H9 (cell line): ENCODE measurements around the gene COMMD9. TPM values are rescaled to one million over a fixed set of nuclear protein-coding genes. Genes with fewer than 3 reads are reported as not detected.

Source experiments
- DNase-seq: peaks from one replicate; pipeline ENCODE4 v3.0.0-alpha.2; 2017
- H2AFZ ChIP-seq: one replicate; pipeline ENCODE4 v1.6.1; 2013; ENCODE audit warnings: mild to moderate bottlenecking, low read length, control low read depth, moderate library complexity
- H2AK5ac ChIP-seq: 2 replicates; pipeline ENCODE4 v1.6.1; 2013; ENCODE audit warnings: low read length, control low read depth, mixed read lengths; ENCODE audit not compliant: insufficient read length
- H2BK120ac ChIP-seq: one replicate; pipeline ENCODE4 v1.6.1; 2013; ENCODE audit warnings: low read depth, mild to moderate bottlenecking, low read length, control low read depth, inconsistent platforms; ENCODE audit not compliant: poor library complexity, severe bottlenecking
- H2BK12ac ChIP-seq: 2 replicates; pipeline ENCODE4 v1.6.1; 2013; ENCODE audit warnings: low read length, control low read depth, mixed read lengths, low read depth; ENCODE audit not compliant: insufficient read length
- H2BK15ac ChIP-seq: 2 replicates; pipeline ENCODE4 v1.6.1; 2013; ENCODE audit warnings: low read depth, low read length, control low read depth
- H2BK20ac ChIP-seq: one replicate; pipeline ENCODE4 v1.6.1; 2013; ENCODE audit warnings: low read depth, mild to moderate bottlenecking, low read length, control low read depth, inconsistent platforms; ENCODE audit not compliant: poor library complexity, severe bottlenecking
- H2BK5ac ChIP-seq: 2 replicates; pipeline ENCODE4 v1.6.1; 2013; ENCODE audit warnings: low read length, control low read depth, mixed read lengths; ENCODE audit not compliant: insufficient read length
- H3K14ac ChIP-seq: 2 replicates; pipeline ENCODE4 v1.6.1; 2013; ENCODE audit warnings: low read length, control low read depth; ENCODE audit not compliant: insufficient read depth
- H3K18ac ChIP-seq: 2 replicates; pipeline ENCODE4 v1.6.1; 2013; ENCODE audit warnings: low read depth, mild to moderate bottlenecking, mixed read lengths, low read length, control low read depth; ENCODE audit not compliant: insufficient read length
- H3K23ac ChIP-seq: 2 replicates; pipeline ENCODE4 v1.6.1; 2013; ENCODE audit warnings: low read length, control low read depth, mixed read lengths, low read depth; ENCODE audit not compliant: insufficient read length
- H3K23me2 ChIP-seq: 2 replicates; pipeline ENCODE4 v1.6.1; 2013; ENCODE audit warnings: low read depth, mild to moderate bottlenecking, mixed read lengths, low read length, control low read depth; ENCODE audit not compliant: insufficient read length, poor library complexity, severe bottlenecking
- H3K27ac ChIP-seq: 2 replicates; pipeline ENCODE4 v1.5.1; 2013; ENCODE audit warnings: low read length, control low read depth, mixed read lengths, low read depth; ENCODE audit not compliant: insufficient read length
- H3K27me3 ChIP-seq: 2 replicates; pipeline ENCODE4 v1.6.1; 2013; ENCODE audit warnings: low read length, control low read depth, inconsistent platforms; ENCODE audit not compliant: insufficient read depth
- H3K4ac ChIP-seq: 2 replicates; pipeline ENCODE4 v1.6.1; 2013; ENCODE audit warnings: low read depth, mild to moderate bottlenecking, control low read depth, inconsistent platforms, low read length, moderate library complexity
- H3K4me1 ChIP-seq: 2 replicates; pipeline ENCODE4 v1.6.1; 2013; ENCODE audit warnings: low read length, control low read depth, inconsistent platforms; ENCODE audit not compliant: insufficient read depth
- H3K4me2 ChIP-seq: 2 replicates; pipeline ENCODE4 v1.6.1; 2013; ENCODE audit warnings: low read length, control low read depth, mixed read lengths; ENCODE audit not compliant: insufficient read length, insufficient read depth
- H3K56ac ChIP-seq: 2 replicates; pipeline ENCODE4 v1.6.1; 2013; ENCODE audit warnings: low read depth, mild to moderate bottlenecking, mixed read lengths, low read length, control low read depth; ENCODE audit not compliant: insufficient read length
- H3K79me1 ChIP-seq: 2 replicates; pipeline ENCODE4 v1.6.1; 2013; ENCODE audit warnings: low read depth, mild to moderate bottlenecking, moderate library complexity, low read length, control low read depth, inconsistent platforms; ENCODE audit not compliant: insufficient read depth, poor library complexity, severe bottlenecking
- H3K79me2 ChIP-seq: 2 replicates; pipeline ENCODE4 v1.6.1; 2013; ENCODE audit warnings: low read length, control low read depth, inconsistent platforms; ENCODE audit not compliant: insufficient read depth
- H3K9ac ChIP-seq: 2 replicates; pipeline ENCODE4 v1.6.1; 2013; ENCODE audit warnings: low read length, control low read depth, mixed read lengths; ENCODE audit not compliant: insufficient read length; ENCODE audit errors: extremely low read depth
- H3K9me3 ChIP-seq: one replicate; pipeline ENCODE4 v1.6.1; 2013; ENCODE audit warnings: low read depth, low read length, inconsistent platforms; ENCODE audit not compliant: control insufficient read depth
- H3T11ph ChIP-seq: one replicate; pipeline ENCODE4 v1.6.1; 2013; ENCODE audit warnings: mild to moderate bottlenecking, low read length, control low read depth, inconsistent platforms
- H4K20me1 ChIP-seq: one replicate; pipeline ENCODE4 v1.6.1; 2013; ENCODE audit not compliant: control insufficient read depth, insufficient read length, insufficient read depth
- H4K5ac ChIP-seq: 2 replicates; pipeline ENCODE4 v1.6.1; 2013; ENCODE audit warnings: low read depth, mild to moderate bottlenecking, mixed read lengths, low read length, control low read depth; ENCODE audit not compliant: insufficient read length
- H4K8ac ChIP-seq: replicated peaks from 2 replicates; pipeline ENCODE4 v1.6.1; 2013; ENCODE audit warnings: low read length, control low read depth, mixed read lengths, low read depth; ENCODE audit not compliant: insufficient read length
- H4K91ac ChIP-seq: 2 replicates; pipeline ENCODE4 v1.6.1; 2013; ENCODE audit warnings: low read depth, mild to moderate bottlenecking, moderate library complexity, mixed read lengths, low read length, control low read depth; ENCODE audit not compliant: insufficient read length
- H3K27ac Mint-ChIP-seq, 3 experiments: 2 replicates in 2 of 3; 3 replicates in 1 of 3; pipeline ENCODE4 v1.8.0; 2020 to 2021; ENCODE audit warnings: mixed read lengths in 3 of 3, mild to moderate bottlenecking in 1 of 3, moderate library complexity in 1 of 3
- H3K27me3 Mint-ChIP-seq: 2 replicates; pipeline ENCODE4 v1.8.0; 2021; ENCODE audit warnings: low read depth, mild to moderate bottlenecking, moderate library complexity, mixed read lengths
- H3K36me3 Mint-ChIP-seq, 3 experiments: 2 replicates in 2 of 3; 3 replicates in 1 of 3; pipeline ENCODE4 v1.8.0; 2020 to 2021; ENCODE audit warnings: low read depth in 3 of 3, mixed read lengths in 3 of 3; ENCODE audit not compliant: insufficient read depth in 1 of 3
- H3K4me1 Mint-ChIP-seq, 2 experiments: 2 replicates each; pipeline ENCODE4 v1.8.0; 2020; ENCODE audit warnings: mixed read lengths in 2 of 2
- H3K4me3 Mint-ChIP-seq, 2 experiments: 2 replicates in 1 of 2; 3 replicates in 1 of 2; pipeline ENCODE4 v1.8.0; 2020 to 2021; ENCODE audit warnings: mild to moderate bottlenecking in 2 of 2, mixed read lengths in 2 of 2, moderate library complexity in 1 of 2
- H3K9me3 Mint-ChIP-seq, 2 experiments: 2 replicates in 1 of 2; 3 replicates in 1 of 2; pipeline ENCODE4 v1.8.0; 2020; ENCODE audit warnings: mild to moderate bottlenecking in 2 of 2, mixed read lengths in 2 of 2, moderate library complexity in 1 of 2
- WGBS: extraction: QIAGEN DNeasy Blood & Tissue Kit; methylation state at CpG from one replicate; pipeline ENCODE4 v1.1.7; 2013; ENCODE audit warnings: missing lambda C conversion rate, low lambda C conversion rate, mixed read lengths; ENCODE audit not compliant: insufficient read length; ENCODE audit errors: extremely low coverage; 5-methylcytosine and 5-hydroxymethylcytosine counted together
- total RNA-seq: library from RNA; stranded (reverse); gene quantifications from 2 replicates; pipeline ENCODE4 v1.2.1, GENCODE V29; 2021
- TF ChIP-seq, protein P1 (sequence below): fragments of 200-600 bp; sonication (generic); conservative IDR thresholded peaks from 3 replicates; pipeline ENCODE4 v1.8.0; 2021; ENCODE audit warnings: antibody characterized with exemption, mild to moderate bottlenecking

Gene COMMD9
- total RNA-seq, 1 experiment from 2014 or later = 47.0 TPM

- Histone ChIP-seq H3K4me1 (no peaks in the 10 kb centered on the region), H4K20me1 (no peaks in the 10 kb centered on the region), H4K5ac (no peak overlapping the region), H3K18ac (no peak overlapping the region), H3K23me2 (no peaks in the 10 kb centered on the region), H2BK120ac (no peak overlapping the region), H2BK5ac (no peak overlapping the region), H4K8ac (no peak overlapping the region), H3K56ac (no peak overlapping the region), H3K9ac (no peak overlapping the region), H2AFZ (no peak overlapping the region), H3K4ac (no peak overlapping the region), H3T11ph (no peak overlapping the region), H2AK5ac (no peak overlapping the region), H4K91ac (no peak overlapping the region), H3K79me1 (no peaks in the 10 kb centered on the region), H3K23ac (no peak overlapping the region), H3K79me2 (no peaks in the 10 kb centered on the region), H2BK12ac (no peak overlapping the region), H2BK20ac (no peak overlapping the region), H3K27ac (no peak overlapping the region), H3K9me3 (no peaks in the 10 kb centered on the region), H3K4me2 (no peak overlapping the region), H3K14ac (no peak overlapping the region), H3K27me3 (no peaks in the 10 kb centered on the region), H2BK15ac (no peak overlapping the region)
- WGBS = no CpG with 5 or more reads among the region's 12 CpGs
- H3K4me1 Mint-ChIP-seq = peaks cover 0 to 5% of the 10 kb centered on the region in 2 experiments; a peak in 1 of 4 replicates
- H3K36me3 Mint-ChIP-seq = peaks cover 0 to 11% (median 7%) of the 10 kb centered on the region in 3 experiments; a peak in 5 of 7 replicates
- DNase-seq = no peak
- TF ChIP-seq, protein P1, sequence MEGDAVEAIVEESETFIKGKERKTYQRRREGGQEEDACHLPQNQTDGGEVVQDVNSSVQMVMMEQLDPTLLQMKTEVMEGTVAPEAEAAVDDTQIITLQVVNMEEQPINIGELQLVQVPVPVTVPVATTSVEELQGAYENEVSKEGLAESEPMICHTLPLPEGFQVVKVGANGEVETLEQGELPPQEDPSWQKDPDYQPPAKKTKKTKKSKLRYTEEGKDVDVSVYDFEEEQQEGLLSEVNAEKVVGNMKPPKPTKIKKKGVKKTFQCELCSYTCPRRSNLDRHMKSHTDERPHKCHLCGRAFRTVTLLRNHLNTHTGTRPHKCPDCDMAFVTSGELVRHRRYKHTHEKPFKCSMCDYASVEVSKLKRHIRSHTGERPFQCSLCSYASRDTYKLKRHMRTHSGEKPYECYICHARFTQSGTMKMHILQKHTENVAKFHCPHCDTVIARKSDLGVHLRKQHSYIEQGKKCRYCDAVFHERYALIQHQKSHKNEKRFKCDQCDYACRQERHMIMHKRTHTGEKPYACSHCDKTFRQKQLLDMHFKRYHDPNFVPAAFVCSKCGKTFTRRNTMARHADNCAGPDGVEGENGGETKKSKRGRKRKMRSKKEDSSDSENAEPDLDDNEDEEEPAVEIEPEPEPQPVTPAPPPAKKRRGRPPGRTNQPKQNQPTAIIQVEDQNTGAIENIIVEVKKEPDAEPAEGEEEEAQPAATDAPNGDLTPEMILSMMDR = no peak
- no peak overlapping the region for H3K4me3 Mint-ChIP-seq
- H3K27ac Mint-ChIP-seq = no peak overlapping the region; a peak in 1 of 7 replicates
- no peaks in the 10 kb centered on the region for H3K27me3 Mint-ChIP-seq
- H3K9me3 Mint-ChIP-seq = no peaks in the 10 kb centered on the region
Measured at GRCh38 chr11:36229091-36229705, 60.0 kb downstream of the COMMD9 start.
